ENCODE results near the gene CATSPER3.

DNA sequence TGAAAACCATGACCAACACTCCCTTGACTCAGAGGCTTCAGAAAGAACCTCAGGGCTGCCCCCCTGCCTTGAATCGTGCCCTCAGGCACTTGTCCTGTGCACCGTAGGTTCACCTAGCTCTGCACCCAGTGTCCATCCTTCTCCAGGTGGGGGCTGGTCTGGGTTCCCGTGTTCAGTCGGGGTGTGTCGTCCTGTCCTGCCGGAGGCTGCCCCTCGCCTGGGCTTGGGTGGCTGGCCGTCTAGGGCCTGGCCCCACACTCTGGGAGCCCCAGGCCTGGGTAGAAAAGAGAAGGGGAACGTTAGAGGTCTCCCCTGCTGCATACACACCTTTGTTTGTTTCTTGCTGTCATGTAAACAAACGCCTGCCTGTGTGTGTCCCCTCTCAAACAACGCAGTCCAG is 29.3 kb downstream of the CATSPER3 start:
- no peak for TF ChIP-seq FOXM1 (IDR thresholded peaks at IDR 0.05; ENCODE audit: borderline replicate concordance)
- no peak for TF ChIP-seq BHLHE40 (IDR thresholded peaks at IDR 0.05; ENCODE audit: borderline replicate concordance)
- TF ChIP-seq ARNT (IDR thresholded peaks at IDR 0.05): no peak
- no peak for TF ChIP-seq ELF4 (IDR thresholded peaks at IDR 0.05)
- TF ChIP-seq TARDBP (IDR thresholded peaks at IDR 0.05): no peak
- no peak for TF ChIP-seq FOXA1 (IDR thresholded peaks at IDR 0.05)
- no peak for TF ChIP-seq SUZ12 (IDR thresholded peaks at IDR 0.05)
- TF ChIP-seq, protein P1, sequence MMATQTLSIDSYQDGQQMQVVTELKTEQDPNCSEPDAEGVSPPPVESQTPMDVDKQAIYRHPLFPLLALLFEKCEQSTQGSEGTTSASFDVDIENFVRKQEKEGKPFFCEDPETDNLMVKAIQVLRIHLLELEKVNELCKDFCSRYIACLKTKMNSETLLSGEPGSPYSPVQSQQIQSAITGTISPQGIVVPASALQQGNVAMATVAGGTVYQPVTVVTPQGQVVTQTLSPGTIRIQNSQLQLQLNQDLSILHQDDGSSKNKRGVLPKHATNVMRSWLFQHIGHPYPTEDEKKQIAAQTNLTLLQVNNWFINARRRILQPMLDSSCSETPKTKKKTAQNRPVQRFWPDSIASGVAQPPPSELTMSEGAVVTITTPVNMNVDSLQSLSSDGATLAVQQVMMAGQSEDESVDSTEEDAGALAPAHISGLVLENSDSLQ (IDR thresholded peaks at IDR 0.05): no peak
- no peak for TF ChIP-seq FOXK2 (IDR thresholded peaks at IDR 0.05)

Measured in HEK293T (cell line).